Stimulated activated naive CD8-positive, alpha-beta T cell treated with anti-CD3 and anti-CD28 coated beads, Interleukin-15, amount 100 ng/mL, for 72 hours (primary cell): Measurements from ENCODE around the gene CATSPERB.
"Not testable (repeated sequence)": the region's sequence is repeated elsewhere in the genome, so short reads cannot be mapped to it uniquely, and the experiment has no call there.

Source experiments
- ATAC-seq: fragments of 150-1000 bp; cut with Tn5 transposase; 2 replicates; pipeline ENCODE4 v1.10.0; 2021; ENCODE audit warnings: mild to moderate bottlenecking, moderate library complexity
- DNase-seq, 2 donors: peaks; one replicate each; pipeline ENCODE4 v3.0.0; 2021 to 2022
- H3K27ac Mint-ChIP-seq, 2 donors: one replicate each; pipeline ENCODE4 v1.8.0; 2022; ENCODE audit warnings: mild to moderate bottlenecking in 2 of 2, mixed read lengths in 2 of 2, moderate library complexity in 2 of 2
- H3K27me3 Mint-ChIP-seq: one replicate; pipeline ENCODE4 v1.8.0; 2022; ENCODE audit warnings: mixed read lengths
- H3K4me1 Mint-ChIP-seq: one replicate; pipeline ENCODE4 v1.8.0; 2022; ENCODE audit warnings: mild to moderate bottlenecking, mixed read lengths
- H3K4me3 Mint-ChIP-seq, 2 donors: one replicate each; pipeline ENCODE4 v1.8.0; 2022; ENCODE audit warnings: mild to moderate bottlenecking in 2 of 2, mixed read lengths in 2 of 2, moderate library complexity in 1 of 2
- H3K9me3 Mint-ChIP-seq, 2 donors: one replicate each; pipeline ENCODE4 v1.8.0; 2022; ENCODE audit warnings: mixed read lengths in 2 of 2

The CATSPERB gene

GRCh38 chr14:91585856-91586255, 146.0 kb downstream of the CATSPERB start:
- no peak for ATAC-seq
- Mint-ChIP-seq H3K27ac (no peak overlapping the region), H3K4me1 (peaks cover 5% of the 10 kb centered on the region), H3K27me3 (no peaks in the 10 kb centered on the region), H3K9me3 (peaks cover 9 to 30% of the 10 kb centered on the region in 2 donors), H3K4me3 (no peak overlapping the region)
- DNase-seq, result no peak

DNA sequence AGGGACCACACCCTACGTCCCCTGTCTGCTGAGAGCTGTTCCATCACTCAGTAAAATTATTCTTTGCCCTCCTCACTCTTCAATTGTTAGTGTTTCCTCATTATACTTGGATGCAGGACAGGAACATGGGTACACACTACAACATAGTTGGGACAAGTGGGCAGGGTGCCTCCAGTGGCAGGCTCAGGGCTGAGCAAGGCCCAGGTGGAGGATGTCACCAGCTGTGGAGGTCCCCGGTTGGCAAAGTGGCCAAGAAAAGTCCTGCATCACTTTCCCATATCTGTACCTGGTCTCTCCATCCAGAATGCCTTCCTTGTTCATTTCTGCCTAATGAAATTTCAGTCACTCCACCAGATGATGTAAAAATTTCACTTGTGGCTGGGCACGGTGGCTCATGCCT, 149.1 kb downstream of the CATSPERB start:
- no peak overlapping the region for H3K4me3 Mint-ChIP-seq

GRCh38 chr14:91580876-91581577, 150.9 kb downstream of the CATSPERB start:
- no peak overlapping the region for H3K27ac Mint-ChIP-seq
- peaks cover 5% of the 10 kb centered on the region for H3K4me1 Mint-ChIP-seq
- DNase-seq (no peak), ATAC-seq (no peak)
- no peaks in the 10 kb centered on the region for H3K27me3 Mint-ChIP-seq
- H3K9me3 Mint-ChIP-seq, result peaks cover 9 to 19% of the 10 kb centered on the region in 2 donors
- H3K4me3 Mint-ChIP-seq, result no peak overlapping the region

More for the DNA sequence above, 149.1 kb downstream of the CATSPERB start:
- Mint-ChIP-seq H3K27me3 (no peaks in the 10 kb centered on the region), H3K27ac (no peak overlapping the region), H3K4me1 (peaks cover 5% of the 10 kb centered on the region), H3K9me3 (peaks cover 9 to 30% of the 10 kb centered on the region in 2 donors)
- ATAC-seq (no peak), DNase-seq (no peak)

- no peak for DNase-seq
- no peak overlapping the region for H3K4me3 Mint-ChIP-seq
- ATAC-seq, result no peak
- H3K27me3 Mint-ChIP-seq, result peaks cover 23% of the 10 kb centered on the region
- H3K27ac Mint-ChIP-seq, result no peak overlapping the region
- H3K4me1 Mint-ChIP-seq, result peaks cover 27% of the 10 kb centered on the region
- no peaks in the 10 kb centered on the region for H3K9me3 Mint-ChIP-seq
Observed at GRCh38 chr14:91577632-91578233, 154.2 kb downstream of the CATSPERB start.

- peaks cover 23% of the 10 kb centered on the region for H3K4me1 Mint-ChIP-seq
- peaks cover 27% of the 10 kb centered on the region for H3K27me3 Mint-ChIP-seq
- DNase-seq (no peak), ATAC-seq (no peak)
- H3K27ac Mint-ChIP-seq, result no peak overlapping the region
- H3K4me3 Mint-ChIP-seq, result no peak overlapping the region
- H3K9me3 Mint-ChIP-seq, result no peaks in the 10 kb centered on the region
Observed at GRCh38 chr14:91575469-91576208, 156.2 kb downstream of the CATSPERB start.

DNA sequence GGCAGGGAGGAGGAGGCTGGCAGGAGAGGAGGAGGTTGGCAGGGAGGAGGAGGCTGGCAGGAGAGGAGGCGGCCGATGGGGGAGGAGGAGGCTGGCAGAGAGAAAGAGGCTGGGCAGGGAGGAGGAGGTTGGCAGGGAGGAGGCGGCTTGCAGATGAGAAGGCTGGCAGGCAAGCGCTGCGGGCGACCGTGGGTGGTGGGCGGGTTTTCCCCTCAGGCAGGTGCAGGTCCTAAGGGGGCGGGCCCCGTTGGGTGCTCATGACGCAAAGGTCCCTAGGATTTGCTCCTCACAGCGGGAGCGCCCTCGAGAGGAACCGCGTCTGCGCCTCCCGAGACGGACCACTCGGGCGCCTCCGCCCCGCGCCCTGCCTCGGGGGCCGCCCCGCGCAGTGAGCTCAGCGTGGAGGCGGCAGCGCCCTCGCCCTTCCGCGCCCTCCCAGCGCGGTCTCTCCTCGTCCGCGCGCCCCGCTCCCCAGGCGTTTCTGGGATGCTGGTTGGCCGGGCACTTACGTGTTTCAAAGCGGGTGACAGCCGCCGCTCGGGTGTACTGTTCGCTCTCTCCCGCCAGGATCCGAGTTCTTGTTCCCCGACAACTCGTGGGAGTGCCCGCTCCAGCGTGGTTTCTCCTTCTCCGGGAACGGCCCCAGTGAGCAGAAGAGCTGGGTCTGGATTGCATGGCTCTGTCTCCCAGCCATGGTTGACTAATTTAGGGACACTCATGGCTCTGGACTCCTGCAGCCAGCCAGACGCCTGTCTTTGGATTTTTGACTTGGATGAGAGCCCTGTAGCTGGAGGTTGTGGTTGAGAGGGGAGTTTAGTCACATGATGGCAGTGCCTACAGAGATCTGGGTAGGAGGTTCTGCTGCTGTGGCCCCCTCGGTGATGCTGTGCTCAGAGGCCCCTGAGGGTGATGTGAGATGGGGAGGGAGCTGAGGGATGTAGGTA, 157.7 kb downstream of the CATSPERB start:
- ATAC-seq (peak; percentile 92), DNase-seq (peak; percentile 74 to 85)
- Mint-ChIP-seq H3K4me3 (peak overlapping the region; percentile 78 to 90), H3K4me1 (peaks cover 23% of the 10 kb centered on the region), H3K9me3 (no peaks in the 10 kb centered on the region), H3K27ac (peak overlapping the region; percentile 41 to 85), H3K27me3 (peaks cover 29% of the 10 kb centered on the region)

DNA sequence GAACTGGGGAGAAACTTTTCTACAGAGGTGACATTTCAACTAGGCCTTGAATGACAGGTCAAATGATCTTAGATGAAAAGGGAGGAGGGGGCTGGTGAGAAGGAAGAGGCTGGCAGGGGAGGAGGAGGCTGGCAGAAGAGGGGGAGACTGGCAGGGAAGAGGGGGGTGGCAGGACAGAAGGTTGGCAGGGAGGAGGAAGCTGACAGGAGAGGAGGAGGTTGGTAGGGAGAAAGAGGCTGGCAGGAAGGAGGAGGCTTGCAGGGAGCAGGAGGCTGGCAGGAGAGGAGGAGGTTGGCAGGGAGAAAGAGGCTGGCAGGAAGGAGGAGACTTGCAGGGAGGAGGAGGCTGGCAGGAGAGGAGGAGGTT, 158.4 kb downstream of the CATSPERB start:
- Mint-ChIP-seq H3K27me3 (peaks cover 29% of the 10 kb centered on the region), H3K4me3 (peak overlapping the region; percentile 78 to 90), H3K9me3 (no peaks in the 10 kb centered on the region), H3K27ac (no peak overlapping the region), H3K4me1 (peaks cover 23% of the 10 kb centered on the region)
- DNase-seq (no peak), ATAC-seq (no peak)

DNA sequence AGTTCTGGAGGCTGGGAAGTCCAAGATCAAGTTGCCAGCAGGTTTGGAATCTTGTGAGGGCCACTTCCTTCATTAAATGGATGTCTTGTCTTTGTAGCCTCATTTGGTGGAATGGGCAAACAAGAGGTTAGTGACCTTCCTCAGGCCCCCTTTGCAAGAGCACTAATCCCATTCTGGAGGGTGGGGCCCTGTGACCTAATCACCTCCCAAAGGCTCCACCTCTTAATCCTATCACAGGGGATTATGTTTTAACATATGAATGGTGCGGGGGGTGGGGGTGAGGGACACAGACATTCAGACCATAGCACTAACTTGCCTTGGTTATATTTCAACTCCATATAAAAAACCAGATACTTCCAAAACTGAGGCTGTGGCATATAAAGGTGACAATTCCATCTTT, 161.9 kb downstream of the CATSPERB start:
- ATAC-seq, result no peak
- Mint-ChIP-seq H3K27ac (no peak overlapping the region), H3K9me3 (no peaks in the 10 kb centered on the region), H3K4me1 (peaks cover 19% of the 10 kb centered on the region), H3K27me3 (peaks cover 27% of the 10 kb centered on the region), H3K4me3 (no peak overlapping the region)
- DNase-seq, result no peak

DNA sequence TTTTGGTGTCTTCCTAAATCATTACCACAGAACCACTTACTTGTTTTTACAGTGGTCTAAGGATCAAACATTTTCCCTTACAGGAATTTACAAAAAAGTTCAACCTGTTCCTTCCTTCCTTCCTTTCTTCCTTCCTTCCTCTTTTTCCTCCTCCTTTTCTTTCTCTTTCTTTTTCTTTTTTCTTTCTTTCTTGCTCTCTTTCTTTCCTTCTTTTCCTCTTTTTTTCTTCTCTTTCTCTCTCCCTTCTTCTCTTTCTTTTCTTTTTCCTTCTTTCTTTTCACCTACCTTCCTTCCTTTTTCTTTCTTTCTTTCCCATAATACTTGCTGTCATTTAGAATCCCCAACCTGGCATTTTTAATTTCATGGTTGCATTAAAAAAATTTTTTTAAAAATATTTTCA, 162.6 kb downstream of the CATSPERB start:
- ATAC-seq (no peak), DNase-seq (no peak)
- Mint-ChIP-seq H3K9me3 (no peaks in the 10 kb centered on the region), H3K4me3 (no peak overlapping the region), H3K27ac (peak overlapping the region in 1 of 2 donors; percentile 60), H3K27me3 (peaks cover 20% of the 10 kb centered on the region), H3K4me1 (peaks cover 12% of the 10 kb centered on the region)

DNA sequence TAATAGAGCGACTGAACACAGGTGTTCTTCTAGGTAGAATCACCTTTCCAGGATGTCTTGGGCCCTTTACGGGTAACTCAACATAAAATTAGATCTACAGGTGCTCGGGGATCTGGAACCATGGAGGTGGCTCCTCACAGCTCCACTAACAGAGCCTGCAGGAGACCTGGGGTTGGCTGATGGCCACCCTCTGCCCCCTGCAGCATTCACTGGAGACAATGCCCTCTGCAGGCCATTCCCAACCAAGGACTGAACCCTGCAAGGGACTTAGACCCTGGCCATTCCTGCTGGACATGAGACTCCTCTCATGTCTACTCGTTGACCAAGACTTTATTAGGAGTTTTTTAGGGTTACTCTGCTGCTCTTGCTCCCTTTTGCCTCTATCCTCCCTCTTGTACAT, 163.3 kb downstream of the CATSPERB start:
- no peak for ATAC-seq
- Mint-ChIP-seq H3K9me3 (no peaks in the 10 kb centered on the region), H3K27ac (no peak overlapping the region), H3K4me1 (peaks cover 6% of the 10 kb centered on the region), H3K4me3 (no peak overlapping the region), H3K27me3 (peaks cover 14% of the 10 kb centered on the region)
- DNase-seq, result no peak

DNA sequence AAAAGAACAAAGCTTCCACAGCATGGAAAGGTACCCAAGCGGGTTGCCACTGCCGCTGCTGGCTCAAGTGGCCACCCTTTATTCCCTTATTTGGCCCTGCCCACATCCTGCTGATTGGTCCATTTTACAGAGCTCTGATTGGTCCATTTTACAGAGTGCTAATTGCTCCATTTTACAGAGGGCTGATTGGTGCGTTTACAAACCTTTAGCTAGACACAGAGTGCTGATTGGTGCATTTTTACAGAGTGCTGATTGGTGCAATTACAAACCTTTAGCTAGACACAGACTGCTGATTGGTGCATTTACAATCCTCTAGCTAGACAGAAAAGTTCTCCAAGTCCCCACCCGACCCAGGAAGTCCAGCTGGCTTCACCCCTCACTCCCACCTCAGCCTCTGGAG, 164.1 kb downstream of the CATSPERB start:
- not testable (repeated sequence) for H3K4me1 Mint-ChIP-seq, H3K9me3 Mint-ChIP-seq, H3K27me3 Mint-ChIP-seq, H3K4me3 Mint-ChIP-seq, DNase-seq, H3K27ac Mint-ChIP-seq, ATAC-seq

- H3K27ac Mint-ChIP-seq, result no peak overlapping the region
- ATAC-seq, result no peak
- H3K4me3 Mint-ChIP-seq, result no peak overlapping the region
- H3K4me1 Mint-ChIP-seq, result no peaks in the 10 kb centered on the region
- no peak for DNase-seq
- peaks cover 10% of the 10 kb centered on the region for H3K27me3 Mint-ChIP-seq
- peaks cover 9 to 16% of the 10 kb centered on the region in 2 donors for H3K9me3 Mint-ChIP-seq
Observed at GRCh38 chr14:91555531-91555930, 176.4 kb downstream of the CATSPERB start.

- Mint-ChIP-seq H3K4me1 (no peaks in the 10 kb centered on the region), H3K27me3 (peaks cover 10% of the 10 kb centered on the region), H3K9me3 (peaks cover 8 to 14% of the 10 kb centered on the region in 2 donors), H3K27ac (no peak overlapping the region), H3K4me3 (no peak overlapping the region)
- DNase-seq (no peak), ATAC-seq (no peak)
Observed at GRCh38 chr14:91554535-91555332, 177.2 kb downstream of the CATSPERB start.

GRCh38 chr14:91548108-91548507, 183.8 kb downstream of the CATSPERB start:
- no peaks in the 10 kb centered on the region for H3K9me3 Mint-ChIP-seq
- H3K27ac Mint-ChIP-seq, result no peak overlapping the region
- DNase-seq (no peak), ATAC-seq (no peak)
- H3K4me3 Mint-ChIP-seq, result no peak overlapping the region
- no peaks in the 10 kb centered on the region for H3K4me1 Mint-ChIP-seq
- peaks cover 9% of the 10 kb centered on the region for H3K27me3 Mint-ChIP-seq
